ENCODE data around the gene MCL1.
A peak's percentile ranks its signal among the peaks of the same experiment; 100 is the strongest.

The MCL1 gene

DNA sequence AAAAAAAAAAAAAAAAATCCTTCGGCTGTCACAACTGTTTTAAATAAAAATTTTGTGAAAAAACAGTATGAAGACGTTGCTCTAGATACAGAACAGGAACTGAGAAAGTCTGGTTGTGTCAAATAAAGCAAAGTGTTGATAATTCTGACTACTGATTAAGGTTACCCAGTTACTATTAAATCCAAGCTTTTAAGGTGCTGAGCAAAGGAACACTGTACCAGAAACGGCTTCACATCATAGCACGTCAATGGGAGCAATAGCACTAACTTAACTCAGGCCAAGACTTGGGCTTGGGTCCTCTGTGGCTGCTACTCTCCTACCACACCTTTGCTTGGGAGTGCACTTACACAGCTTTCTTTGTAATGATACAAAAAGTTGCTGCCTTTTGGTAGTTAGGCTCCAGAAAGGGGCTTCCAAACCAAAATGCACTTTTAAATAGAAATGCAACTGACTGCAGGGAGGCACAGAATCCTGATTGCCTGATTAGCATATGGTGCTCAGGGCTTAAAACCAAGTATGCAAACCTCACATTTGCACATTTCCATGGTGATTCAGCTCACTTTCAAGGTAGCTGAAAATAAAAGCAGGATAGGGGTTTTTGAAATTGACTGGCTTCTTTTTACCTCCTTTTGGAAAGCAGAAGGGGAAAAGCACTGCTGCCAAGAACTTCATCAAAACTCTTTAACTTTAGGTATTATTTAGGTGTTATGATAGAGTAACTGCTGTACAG is 6.3 kb downstream of the MCL1 start:
- no peak overlapping the region for H3K27ac ChIP-seq (replicated peaks; ENCODE audit: low read length)
- peaks cover 21 to 78% of the 10 kb centered on the region in 2 donors for H3K36me3 ChIP-seq (replicated peaks in 1 of 2; ENCODE audit: control insufficient read depth in 2 of 2, insufficient read depth in 2 of 2, low read length in 2 of 2)
- H3K4ac ChIP-seq (ENCODE audit: low read length): no peak overlapping the region
- peaks cover 2% of the 10 kb centered on the region for H3K79me1 ChIP-seq (ENCODE audit: low read depth, low read length)
- no peaks in the 10 kb centered on the region for H3K27me3 ChIP-seq (ENCODE audit: control insufficient read depth in 3 of 3, insufficient read depth in 3 of 3, low read depth in 1 of 3, low read length in 3 of 3)
- no peak overlapping the region for H2BK12ac ChIP-seq (ENCODE audit: low read length)
- H2BK120ac ChIP-seq (ENCODE audit: low read depth, low read length): no peak overlapping the region
- H3K9ac ChIP-seq (ENCODE audit: low read depth, low read length, poor library complexity): no peak overlapping the region
- no peak for DNase-seq (ENCODE audit: low spot score)
- no peak overlapping the region for H4K91ac ChIP-seq (ENCODE audit: low read depth, low read length, poor library complexity)
- H3K4me3 ChIP-seq (ENCODE audit: low read length in 2 of 2): no peak overlapping the region
- H3K14ac ChIP-seq (ENCODE audit: low read length): no peak overlapping the region
- no peak overlapping the region for H2AK5ac ChIP-seq (ENCODE audit: low read depth, low read length)
- H3K4me1 ChIP-seq (ENCODE audit: control insufficient read depth in 2 of 2, insufficient read depth in 1 of 2, low read depth in 1 of 2, low read length in 2 of 2): peaks cover 12 to 31% of the 10 kb centered on the region in 2 donors
- no peak overlapping the region for H4K8ac ChIP-seq (ENCODE audit: low read depth, low read length)
- H3K4me2 ChIP-seq (ENCODE audit: insufficient read depth, low read length, poor library complexity, severe bottlenecking): no peak overlapping the region
- no peak overlapping the region for H2BK5ac ChIP-seq (ENCODE audit: low read length)
- no peak overlapping the region for H3K18ac ChIP-seq (ENCODE audit: low read length)
- H3K23ac ChIP-seq (ENCODE audit: low read depth, low read length, poor library complexity): no peak overlapping the region
- no peak overlapping the region for H2AFZ ChIP-seq (ENCODE audit: low read length)
- no peak overlapping the region for H2BK15ac ChIP-seq (ENCODE audit: low read length)
- H3K9me3 ChIP-seq (replicated peaks in 1 of 2; ENCODE audit: control insufficient read depth in 2 of 2, insufficient read depth in 1 of 2, low read depth in 1 of 2, low read length in 2 of 2): peaks cover 0 to 2% of the 10 kb centered on the region in 2 donors
- WGBS, 2 donors (ENCODE audit: extremely low coverage in 2 of 2, insufficient read length in 2 of 2, insufficient replicate concordance in 1 of 2): no CpG with 5 or more reads among the region's 4 CpGs

DNA sequence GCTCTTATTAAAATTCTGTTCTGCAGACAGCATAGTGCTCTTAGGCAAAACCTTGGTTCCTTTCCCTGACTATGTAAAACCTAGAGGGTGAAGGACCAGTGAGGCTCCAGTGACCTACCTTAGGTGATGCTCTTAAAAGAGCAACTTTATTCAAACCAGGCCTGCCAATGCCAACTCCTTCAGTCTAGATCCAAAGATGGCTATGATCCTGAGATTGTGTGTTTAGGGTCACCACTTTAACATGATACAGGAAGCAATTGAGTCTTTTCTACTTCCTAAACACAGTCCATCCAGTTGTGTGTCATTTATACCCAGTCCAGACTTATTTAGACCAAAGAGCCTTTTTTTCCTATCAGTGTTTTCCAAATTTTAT is 10.8 kb downstream of the MCL1 start:
- H3K4me1 ChIP-seq (ENCODE audit: control insufficient read depth in 2 of 2, insufficient read depth in 1 of 2, low read depth in 1 of 2, low read length in 2 of 2): peaks cover 26 to 39% of the 10 kb centered on the region in 2 donors
- H4K91ac ChIP-seq (ENCODE audit: low read depth, low read length, poor library complexity): no peak overlapping the region
- peak overlapping the region; percentile 99 for H3K27ac ChIP-seq (replicated peaks; ENCODE audit: low read length)
- H3K4me3 ChIP-seq (ENCODE audit: low read length in 2 of 2): no peak overlapping the region
- H3K18ac ChIP-seq (ENCODE audit: low read length): no peak overlapping the region
- no peak overlapping the region for H4K8ac ChIP-seq (ENCODE audit: low read depth, low read length)
- H2BK5ac ChIP-seq (ENCODE audit: low read length): peak overlapping the region; percentile 8
- peak overlapping the region; percentile 43 for H3K4me2 ChIP-seq (ENCODE audit: insufficient read depth, low read length, poor library complexity, severe bottlenecking)
- H2AFZ ChIP-seq (ENCODE audit: low read length): no peak overlapping the region
- no peaks in the 10 kb centered on the region for H3K27me3 ChIP-seq (ENCODE audit: control insufficient read depth in 3 of 3, insufficient read depth in 3 of 3, low read depth in 1 of 3, low read length in 3 of 3)
- no peak overlapping the region for H3K9ac ChIP-seq (ENCODE audit: low read depth, low read length, poor library complexity)
- H2AK5ac ChIP-seq (ENCODE audit: low read depth, low read length): no peak overlapping the region
- no peak overlapping the region for H2BK120ac ChIP-seq (ENCODE audit: low read depth, low read length)
- H3K9me3 ChIP-seq (replicated peaks in 1 of 2; ENCODE audit: control insufficient read depth in 2 of 2, insufficient read depth in 1 of 2, low read depth in 1 of 2, low read length in 2 of 2): peaks cover 0 to 2% of the 10 kb centered on the region in 2 donors
- no peak overlapping the region for H3K23ac ChIP-seq (ENCODE audit: low read depth, low read length, poor library complexity)
- peaks cover 8% of the 10 kb centered on the region for H3K79me1 ChIP-seq (ENCODE audit: low read depth, low read length)
- no peak overlapping the region for H3K4ac ChIP-seq (ENCODE audit: low read length)
- H2BK15ac ChIP-seq (ENCODE audit: low read length): no peak overlapping the region
- H3K14ac ChIP-seq (ENCODE audit: low read length): no peak overlapping the region
- H3K36me3 ChIP-seq (replicated peaks in 1 of 2; ENCODE audit: control insufficient read depth in 2 of 2, insufficient read depth in 2 of 2, low read length in 2 of 2): peaks cover 9 to 33% of the 10 kb centered on the region in 2 donors
- H2BK12ac ChIP-seq (ENCODE audit: low read length): no peak overlapping the region
- DNase-seq (ENCODE audit: low spot score): no peak

- no peak overlapping the region for H2BK120ac ChIP-seq (ENCODE audit: low read depth, low read length)
- no peak overlapping the region for H2BK12ac ChIP-seq (ENCODE audit: low read length)
- no peak overlapping the region for H4K8ac ChIP-seq (ENCODE audit: low read depth, low read length)
- no peak overlapping the region for H4K91ac ChIP-seq (ENCODE audit: low read depth, low read length, poor library complexity)
- no peak overlapping the region for H3K14ac ChIP-seq (ENCODE audit: low read length)
- WGBS, 2 donors (ENCODE audit: extremely low coverage in 2 of 2, insufficient read length in 2 of 2, insufficient replicate concordance in 1 of 2): no CpG with 5 or more reads among the region's 10 CpGs
- H3K36me3 ChIP-seq (replicated peaks in 1 of 2; ENCODE audit: control insufficient read depth in 2 of 2, insufficient read depth in 2 of 2, low read length in 2 of 2): peaks cover 3 to 27% of the 10 kb centered on the region in 2 donors
- no peak overlapping the region for H2BK15ac ChIP-seq (ENCODE audit: low read length)
- H3K18ac ChIP-seq (ENCODE audit: low read length): no peak overlapping the region
- no peak overlapping the region for H3K4ac ChIP-seq (ENCODE audit: low read length)
- peak; percentile 83 for DNase-seq (ENCODE audit: low spot score)
- H2AFZ ChIP-seq (ENCODE audit: low read length): no peak overlapping the region
- H3K4me2 ChIP-seq (ENCODE audit: insufficient read depth, low read length, poor library complexity, severe bottlenecking): peak overlapping the region; percentile 66
- H2BK5ac ChIP-seq (ENCODE audit: low read length): no peak overlapping the region
- no peak overlapping the region for H3K23ac ChIP-seq (ENCODE audit: low read depth, low read length, poor library complexity)
- no peak overlapping the region for H3K9ac ChIP-seq (ENCODE audit: low read depth, low read length, poor library complexity)
- H2AK5ac ChIP-seq (ENCODE audit: low read depth, low read length): no peak overlapping the region
- peak overlapping the region; percentile 99 for H3K27ac ChIP-seq (replicated peaks; ENCODE audit: low read length)
- H3K4me1 ChIP-seq (ENCODE audit: control insufficient read depth in 2 of 2, insufficient read depth in 1 of 2, low read depth in 1 of 2, low read length in 2 of 2): peaks cover 32 to 45% of the 10 kb centered on the region in 2 donors
- H3K4me3 ChIP-seq (ENCODE audit: low read length in 2 of 2): peak overlapping the region in 1 of 2 donors; percentile 18
- peaks cover 9% of the 10 kb centered on the region for H3K79me1 ChIP-seq (ENCODE audit: low read depth, low read length)
- H3K9me3 ChIP-seq (replicated peaks in 1 of 2; ENCODE audit: control insufficient read depth in 2 of 2, insufficient read depth in 1 of 2, low read depth in 1 of 2, low read length in 2 of 2): peaks cover 0 to under 1% of the 10 kb centered on the region in 2 donors
- H3K27me3 ChIP-seq (ENCODE audit: control insufficient read depth in 3 of 3, insufficient read depth in 3 of 3, low read depth in 1 of 3, low read length in 3 of 3): no peaks in the 10 kb centered on the region
These were observed 11.5 kb downstream of the MCL1 start for GRCh38 chr1:150567717-150568593.

- H3K4me2 ChIP-seq (ENCODE audit: insufficient read depth, low read length, poor library complexity, severe bottlenecking): peak overlapping the region; percentile 66
- H3K27me3 ChIP-seq (ENCODE audit: control insufficient read depth in 3 of 3, insufficient read depth in 3 of 3, low read depth in 1 of 3, low read length in 3 of 3): no peaks in the 10 kb centered on the region
- no peak overlapping the region for H2BK15ac ChIP-seq (ENCODE audit: low read length)
- H3K23ac ChIP-seq (ENCODE audit: low read depth, low read length, poor library complexity): no peak overlapping the region
- H3K9me3 ChIP-seq (replicated peaks in 1 of 2; ENCODE audit: control insufficient read depth in 2 of 2, insufficient read depth in 1 of 2, low read depth in 1 of 2, low read length in 2 of 2): no peaks in the 10 kb centered on the region
- H2AFZ ChIP-seq (ENCODE audit: low read length): no peak overlapping the region
- no peak overlapping the region for H2AK5ac ChIP-seq (ENCODE audit: low read depth, low read length)
- no peak overlapping the region for H4K8ac ChIP-seq (ENCODE audit: low read depth, low read length)
- peak overlapping the region in 1 of 2 donors; percentile 18 for H3K4me3 ChIP-seq (ENCODE audit: low read length in 2 of 2)
- H2BK120ac ChIP-seq (ENCODE audit: low read depth, low read length): no peak overlapping the region
- peaks cover 9% of the 10 kb centered on the region for H3K79me1 ChIP-seq (ENCODE audit: low read depth, low read length)
- H3K36me3 ChIP-seq (replicated peaks in 1 of 2; ENCODE audit: control insufficient read depth in 2 of 2, insufficient read depth in 2 of 2, low read length in 2 of 2): peaks cover 2 to 21% of the 10 kb centered on the region in 2 donors
- H2BK12ac ChIP-seq (ENCODE audit: low read length): no peak overlapping the region
- H4K91ac ChIP-seq (ENCODE audit: low read depth, low read length, poor library complexity): no peak overlapping the region
- no peak for DNase-seq (ENCODE audit: low spot score)
- H3K9ac ChIP-seq (ENCODE audit: low read depth, low read length, poor library complexity): peak overlapping the region; percentile 37
- no CpG with 5 or more reads among the region's 3 CpGs for WGBS, 2 donors (ENCODE audit: extremely low coverage in 2 of 2, insufficient read length in 2 of 2, insufficient replicate concordance in 1 of 2)
- peak overlapping the region; percentile 13 for H3K18ac ChIP-seq (ENCODE audit: low read length)
- H3K14ac ChIP-seq (ENCODE audit: low read length): no peak overlapping the region
- no peak overlapping the region for H2BK5ac ChIP-seq (ENCODE audit: low read length)
- peaks cover 37 to 52% of the 10 kb centered on the region in 2 donors for H3K4me1 ChIP-seq (ENCODE audit: control insufficient read depth in 2 of 2, insufficient read depth in 1 of 2, low read depth in 1 of 2, low read length in 2 of 2)
- H3K4ac ChIP-seq (ENCODE audit: low read length): no peak overlapping the region
- peak overlapping the region; percentile 99 for H3K27ac ChIP-seq (replicated peaks; ENCODE audit: low read length)
These were observed 12.1 kb downstream of the MCL1 start for GRCh38 chr1:150567341-150567716.

Measured in neuronal stem cell (in vitro differentiated cells).